AML-193 (cell line): Measurements from ENCODE around the gene WFIKKN2.
A peak's percentile ranks its signal among the peaks of the same experiment; 100 is the strongest.
"Not testable (repeated sequence)": the region's sequence is repeated elsewhere in the genome, so short reads cannot be mapped to it uniquely, and the experiment has no call there.

Experiments
- DNase-seq, 2 experiments: peaks; one replicate each; lab custom pipeline; 2025; lab: John Stamatoyannopoulos, UW

Gene WFIKKN2

GRCh38 chr17:50877042-50877441 lies 41.7 kb downstream of the WFIKKN2 start:
- not testable (repeated sequence) for DNase-seq

- DNase-seq = no peak
Observed at GRCh38 chr17:50877838-50878237, 42.5 kb downstream of the WFIKKN2 start.

- no peak for DNase-seq
Observed at GRCh38 chr17:50879086-50879485, 43.7 kb downstream of the WFIKKN2 start.

- no peak for DNase-seq
Observed at GRCh38 chr17:50881182-50881581, 45.8 kb downstream of the WFIKKN2 start.

- no peak for DNase-seq
Observed at GRCh38 chr17:50882851-50883250, 47.5 kb downstream of the WFIKKN2 start.

- peak; percentile 91 to 96 for DNase-seq
Observed at GRCh38 chr17:50883850-50884438, 48.6 kb downstream of the WFIKKN2 start.

GRCh38 chr17:50884439-50885311 lies 49.3 kb downstream of the WFIKKN2 start:
- DNase-seq = no peak

- no peak for DNase-seq
Observed at GRCh38 chr17:50887705-50888245, 52.4 kb downstream of the WFIKKN2 start.

GRCh38 chr17:50889528-50890118 lies 54.2 kb downstream of the WFIKKN2 start:
- DNase-seq = no peak

GRCh38 chr17:50890675-50891516 lies 55.5 kb downstream of the WFIKKN2 start:
- no peak for DNase-seq

- no peak for DNase-seq
Observed at GRCh38 chr17:50891577-50891989, 56.2 kb downstream of the WFIKKN2 start.
